HG02970 (cell line): ENCODE measurements around the gene GLOD5.
"Not testable (repeated sequence)": the region's sequence is repeated elsewhere in the genome, so short reads cannot be mapped to it uniquely, and the experiment has no call there.

Source experiments
- ATAC-seq: cut with Tn5 transposase; IDR thresholded peaks from one replicate; pipeline ENCODE4 v1.9.1; 2021; ENCODE audit warnings: mild to moderate bottlenecking, moderate library complexity, moderate number of reproducible peaks; ENCODE audit not compliant: unreplicated experiment, low FRiP score

The GLOD5 gene

DNA sequence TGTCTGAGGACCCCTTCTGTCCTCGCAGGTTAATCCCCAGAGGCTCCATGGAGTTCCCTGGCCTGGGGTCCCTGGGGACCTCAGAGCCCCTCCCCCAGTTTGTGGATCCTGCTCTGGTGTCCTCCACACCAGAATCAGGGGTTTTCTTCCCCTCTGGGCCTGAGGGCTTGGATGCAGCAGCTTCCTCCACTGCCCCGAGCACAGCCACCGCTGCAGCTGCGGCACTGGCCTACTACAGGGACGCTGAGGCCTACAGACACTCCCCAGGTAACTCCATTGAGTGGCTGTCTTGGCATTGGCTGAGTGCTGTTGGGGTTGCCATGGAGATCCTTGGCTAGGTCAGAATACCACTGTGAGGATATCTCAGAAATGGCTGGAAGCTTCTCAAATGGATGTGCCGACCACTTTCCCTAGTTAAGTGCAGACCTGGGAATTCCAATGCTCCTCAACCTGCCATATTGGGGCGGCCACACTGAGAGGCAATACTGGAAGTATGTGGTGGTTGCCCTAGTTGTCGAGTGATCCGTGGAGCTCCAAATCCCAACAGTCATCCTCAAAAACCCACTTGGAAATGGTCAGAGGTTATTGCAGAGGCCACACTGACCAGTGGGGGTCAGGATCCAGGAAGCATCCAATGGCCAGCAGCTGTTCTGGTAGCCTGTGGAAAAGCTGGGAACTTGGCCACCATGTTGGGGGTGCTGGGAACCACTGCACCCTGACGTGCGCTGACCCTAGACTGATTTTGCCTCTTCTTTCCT, 29.7 kb downstream of the GLOD5 start:
- ATAC-seq = no peak

DNA sequence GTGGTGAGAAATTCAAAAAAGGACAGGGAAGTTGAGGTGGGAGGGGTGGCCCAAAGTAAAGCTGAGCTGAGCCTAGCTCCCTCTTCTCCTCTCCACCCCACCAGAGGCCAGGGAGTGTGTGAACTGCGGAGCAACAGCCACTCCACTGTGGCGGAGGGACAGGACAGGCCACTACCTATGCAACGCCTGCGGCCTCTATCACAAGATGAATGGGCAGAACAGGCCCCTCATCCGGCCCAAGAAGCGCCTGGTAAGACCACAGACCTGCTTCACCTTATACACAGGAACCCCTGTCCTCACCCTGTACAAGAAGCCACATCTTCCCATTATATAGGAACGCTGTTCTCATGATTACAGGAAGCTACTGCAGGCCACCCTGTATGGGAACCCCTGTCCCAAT, 30.7 kb downstream of the GLOD5 start:
- no peak for ATAC-seq

GRCh38 chrX:48793935-48794334, 32.4 kb downstream of the GLOD5 start:
- no peak for ATAC-seq

DNA sequence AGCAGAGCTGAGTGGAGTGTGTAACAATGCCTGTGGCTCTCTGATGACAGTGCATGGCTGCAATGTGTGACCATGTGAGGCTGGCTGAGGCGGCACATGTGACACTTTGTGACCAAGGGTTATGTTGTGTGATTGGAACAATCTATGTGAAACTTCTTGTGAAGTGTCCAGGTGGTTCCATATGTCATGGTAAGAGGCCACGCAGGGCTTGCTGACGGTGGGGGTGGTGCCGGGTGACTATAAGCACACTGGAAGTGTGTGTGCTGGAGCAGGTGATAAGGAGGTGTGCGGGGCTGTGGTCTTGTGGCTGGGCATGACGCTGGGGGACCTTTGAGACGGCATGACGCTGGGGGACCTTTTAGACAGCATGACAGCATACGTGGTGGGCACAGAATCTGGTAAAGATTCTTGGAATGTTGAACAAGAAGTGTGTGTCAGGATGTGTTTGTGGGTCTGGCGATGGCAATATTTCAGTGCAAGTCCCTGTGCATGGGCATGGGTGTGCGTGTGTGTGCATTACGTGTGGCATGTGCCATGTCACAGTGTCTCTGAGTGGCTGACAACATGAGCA, 32.9 kb downstream of the GLOD5 start:
- no peak for ATAC-seq

DNA sequence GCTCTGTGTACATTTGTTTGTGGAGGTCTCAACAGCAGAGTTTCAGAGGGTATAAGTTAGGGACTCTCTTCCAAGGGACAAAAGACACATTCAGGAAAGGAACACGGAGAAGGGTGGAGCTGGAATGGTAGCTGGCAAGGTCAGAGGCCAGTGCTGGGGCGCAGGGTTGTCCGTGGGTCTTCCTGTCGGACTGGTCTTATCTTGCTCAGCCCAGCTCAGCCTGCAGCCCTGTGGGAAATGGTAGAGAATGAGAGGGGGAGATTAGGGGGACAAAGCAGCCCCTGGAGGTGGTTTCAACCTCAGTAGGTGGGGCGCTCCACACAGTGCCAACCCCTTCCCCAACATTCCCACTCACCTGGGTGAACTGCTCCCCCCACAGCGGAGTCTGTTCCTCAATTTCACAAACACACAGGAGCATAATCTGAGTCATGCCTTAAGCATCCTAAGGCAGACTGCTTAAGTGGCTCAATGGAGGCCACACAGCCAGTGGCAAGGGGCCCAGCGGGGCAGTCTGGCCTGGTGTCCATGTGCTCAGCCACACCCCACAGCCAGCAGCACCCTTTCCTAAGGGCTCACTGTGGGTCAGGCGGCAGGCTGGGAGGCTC, 33.5 kb downstream of the GLOD5 start:
- no peak for ATAC-seq

DNA sequence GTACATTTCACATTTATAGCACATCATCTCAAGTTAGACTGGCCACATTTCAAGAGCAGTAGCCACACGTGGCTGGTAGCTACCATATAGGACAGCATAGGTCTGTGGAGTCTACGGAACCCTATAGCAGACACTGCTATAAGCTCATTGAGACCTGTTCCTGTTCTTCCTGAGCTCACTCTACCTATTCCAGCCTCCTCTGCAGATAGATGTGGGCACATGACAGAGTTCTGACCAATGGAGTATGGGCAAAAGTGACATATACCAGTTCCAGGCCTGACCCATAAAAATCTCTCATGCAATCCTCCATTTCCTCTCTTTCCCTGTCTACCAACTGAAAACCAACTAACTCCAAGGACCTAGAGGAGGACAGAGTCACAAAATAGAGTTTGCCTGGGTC, 36.8 kb downstream of the GLOD5 start:
- no peak for ATAC-seq

DNA sequence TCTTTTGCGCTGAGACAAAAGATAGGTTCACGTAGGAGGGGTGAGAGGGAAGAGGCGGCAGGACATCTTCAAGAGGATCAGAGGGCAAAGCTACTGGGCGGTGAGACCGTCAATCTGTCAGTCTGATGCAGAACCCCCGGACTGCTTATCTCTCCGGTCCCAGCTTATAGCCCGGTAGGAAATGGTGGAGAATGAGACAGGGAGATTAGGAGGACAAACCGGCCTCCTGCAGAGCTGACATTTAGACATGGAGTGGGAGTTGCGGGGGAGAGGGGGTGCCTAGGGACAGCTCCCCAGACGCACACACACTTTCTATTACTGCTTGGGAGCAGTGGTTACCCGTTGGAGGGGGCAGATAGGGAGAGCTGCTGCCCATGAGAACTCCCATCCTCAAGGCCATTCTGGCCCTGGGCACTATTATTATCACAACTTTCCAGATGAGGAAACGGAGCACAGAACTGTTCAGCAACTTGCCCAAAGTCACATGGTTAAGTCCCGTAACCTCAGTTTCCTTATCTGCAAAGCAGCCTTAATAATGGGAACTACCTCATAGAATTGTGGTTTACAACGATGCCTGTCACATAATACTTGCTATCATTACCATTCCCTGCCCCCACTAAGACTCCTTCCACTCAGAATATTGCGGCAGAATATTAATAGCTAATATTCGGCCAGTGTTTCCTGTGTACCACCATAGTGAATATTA, 39.2 kb downstream of the GLOD5 start:
- no peak for ATAC-seq

GRCh38 chrX:48801280-48802088, 39.9 kb downstream of the GLOD5 start, which contains the start of gene HDAC6:
TSS of gene HDAC6 (plus strand) at chrX:48802067. CDS start at chrX:48802693, 626 bp downstream.
- peak; percentile 80 for ATAC-seq

DNA sequence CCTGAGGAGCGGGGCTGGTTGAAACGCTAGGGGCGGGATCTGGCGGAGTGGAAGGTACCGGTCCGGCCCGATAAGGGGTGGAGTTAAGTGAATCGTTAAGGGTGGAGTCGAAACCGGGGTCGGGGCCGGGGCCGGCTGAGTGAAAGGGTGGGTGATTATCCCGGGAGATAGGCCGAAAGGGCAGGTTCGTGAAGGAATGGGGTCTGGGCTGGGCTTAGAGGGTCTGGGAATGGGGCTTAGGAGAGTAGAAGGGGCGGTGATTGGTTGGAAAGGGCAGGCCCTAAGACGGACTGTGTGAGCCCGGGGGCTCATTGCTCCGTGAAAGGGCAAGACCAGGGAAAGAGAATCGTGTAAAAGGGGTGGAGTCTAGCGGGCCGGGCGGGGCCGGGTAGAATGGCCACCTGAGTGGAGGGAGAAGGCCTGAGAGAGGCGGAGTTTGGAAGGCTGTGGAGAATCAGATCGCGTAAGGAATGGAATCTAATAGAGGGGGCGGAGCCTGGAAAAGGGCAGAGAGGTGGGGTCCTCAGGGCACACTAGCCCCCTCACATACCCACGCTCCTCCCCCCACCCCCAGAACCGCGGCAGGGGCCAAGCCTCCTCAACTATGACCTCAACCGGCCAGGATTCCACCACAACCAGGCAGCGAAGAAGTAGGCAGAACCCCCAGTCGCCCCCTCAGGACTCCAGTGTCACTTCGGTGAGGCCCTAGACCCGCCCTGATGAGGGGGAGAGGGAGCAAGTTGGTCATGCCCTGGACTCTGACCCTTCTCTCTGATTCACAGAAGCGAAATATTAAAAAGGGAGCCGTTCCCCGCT, 40.8 kb downstream of the GLOD5 start:
- ATAC-seq = peak; percentile 31

DNA sequence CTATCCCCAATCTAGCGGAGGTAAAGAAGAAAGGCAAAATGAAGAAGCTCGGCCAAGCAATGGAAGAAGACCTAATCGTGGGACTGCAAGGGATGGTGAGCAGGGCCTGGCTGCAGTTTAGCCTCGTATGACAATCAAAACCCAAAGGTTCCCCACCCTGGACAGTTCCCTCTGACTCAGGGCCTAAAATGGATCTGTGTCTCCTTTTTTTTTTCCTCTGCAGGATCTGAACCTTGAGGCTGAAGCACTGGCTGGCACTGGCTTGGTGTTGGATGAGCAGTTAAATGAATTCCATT, 41.3 kb downstream of the GLOD5 start:
- ATAC-seq = no peak

- no peak for ATAC-seq
Observed at GRCh38 chrX:48806081-48806480, 44.5 kb downstream of the GLOD5 start.

DNA sequence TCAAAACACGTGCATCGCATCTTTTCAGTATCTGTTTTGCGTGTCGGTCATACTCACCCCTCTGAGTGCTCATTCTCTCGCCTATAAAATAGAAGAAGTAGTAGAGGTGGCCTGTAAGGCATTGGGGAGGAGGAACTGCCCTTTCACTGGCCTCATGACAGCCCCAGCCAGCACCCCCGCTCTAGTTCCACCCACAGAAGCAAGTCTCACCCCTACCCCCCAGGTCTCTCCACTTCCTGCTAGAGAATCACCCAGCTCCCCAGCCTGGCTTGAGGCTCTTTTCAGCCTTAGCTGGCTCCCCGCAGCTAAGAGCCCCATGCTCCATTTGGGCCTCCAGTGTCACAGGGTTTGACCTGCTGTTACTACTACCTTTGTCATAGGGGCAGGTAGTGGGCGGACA, 52.1 kb downstream of the GLOD5 start:
- no peak for ATAC-seq

DNA sequence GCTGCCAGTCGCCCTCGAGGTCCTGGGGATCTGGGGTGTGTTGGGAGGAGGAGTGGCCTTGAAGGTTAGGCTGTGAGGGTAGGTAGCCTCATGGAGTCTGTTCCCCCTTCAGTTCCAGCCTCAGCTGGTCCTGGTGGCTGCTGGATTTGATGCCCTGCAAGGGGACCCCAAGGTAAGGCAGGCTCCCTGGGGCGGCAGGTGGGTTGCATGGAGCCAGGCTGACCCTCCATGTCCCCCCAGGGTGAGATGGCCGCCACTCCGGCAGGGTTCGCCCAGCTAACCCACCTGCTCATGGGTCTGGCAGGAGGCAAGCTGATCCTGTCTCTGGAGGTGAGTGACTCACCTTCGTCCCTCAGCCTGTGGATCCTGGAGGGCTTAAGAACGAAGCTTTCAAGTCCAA, 53.2 kb downstream of the GLOD5 start:
- ATAC-seq = no peak

DNA sequence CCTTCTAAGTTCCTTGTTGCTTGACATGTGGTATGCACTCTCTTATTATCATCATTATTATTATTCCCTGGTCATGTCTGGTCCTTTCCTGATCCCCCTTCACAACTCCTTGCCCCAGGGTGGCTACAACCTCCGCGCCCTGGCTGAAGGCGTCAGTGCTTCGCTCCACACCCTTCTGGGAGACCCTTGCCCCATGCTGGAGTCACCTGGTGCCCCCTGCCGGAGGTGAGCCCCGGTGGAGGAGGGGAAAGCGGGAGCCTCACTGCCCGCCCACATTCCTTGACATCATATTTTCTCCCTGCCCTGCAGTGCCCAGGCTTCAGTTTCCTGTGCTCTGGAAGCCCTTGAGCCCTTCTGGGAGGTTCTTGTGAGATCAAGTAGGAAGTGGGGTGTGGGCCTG, 53.7 kb downstream of the GLOD5 start:
- ATAC-seq = no peak

GRCh38 chrX:48816014-48816810, 54.7 kb downstream of the GLOD5 start:
- no peak for ATAC-seq

DNA sequence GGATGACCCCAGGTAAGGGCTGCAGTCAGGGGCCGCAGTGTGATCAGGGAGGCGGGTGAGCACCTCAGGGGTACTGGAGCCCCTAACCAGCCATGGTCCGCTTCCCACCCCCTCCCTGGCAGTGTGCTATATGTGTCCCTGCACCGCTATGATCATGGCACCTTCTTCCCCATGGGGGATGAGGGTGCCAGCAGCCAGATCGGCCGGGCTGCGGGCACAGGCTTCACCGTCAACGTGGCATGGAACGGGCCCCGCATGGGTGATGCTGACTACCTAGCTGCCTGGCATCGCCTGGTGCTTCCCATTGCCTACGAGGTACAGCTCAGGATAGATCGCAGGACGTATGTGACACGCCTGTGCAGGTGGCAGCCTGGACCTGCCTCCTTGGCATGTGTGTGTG, 56.6 kb downstream of the GLOD5 start:
- no peak for ATAC-seq

DNA sequence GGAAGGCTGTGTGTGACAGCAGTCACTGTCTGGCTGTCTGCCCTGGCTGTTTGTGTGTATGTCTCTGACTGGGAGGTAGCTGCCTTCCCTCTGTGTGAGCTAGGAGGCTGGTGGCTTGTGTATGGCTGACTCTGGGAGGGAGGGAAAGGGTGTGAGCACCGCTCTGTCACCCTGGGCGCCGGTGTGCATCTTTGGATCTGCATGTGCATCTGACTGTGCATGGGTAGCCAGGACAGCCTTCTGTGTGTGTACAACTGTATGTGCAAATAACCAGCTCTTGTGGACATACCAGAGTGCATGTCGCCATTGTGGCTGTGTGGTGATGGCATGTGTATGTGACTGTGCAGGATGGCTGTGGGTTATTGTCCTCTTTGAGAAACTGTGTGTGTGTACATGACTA, 57.3 kb downstream of the GLOD5 start:
- ATAC-seq = no peak

- not testable (repeated sequence) for ATAC-seq
Observed at GRCh38 chrX:48819394-48819793, 57.8 kb downstream of the GLOD5 start.

DNA sequence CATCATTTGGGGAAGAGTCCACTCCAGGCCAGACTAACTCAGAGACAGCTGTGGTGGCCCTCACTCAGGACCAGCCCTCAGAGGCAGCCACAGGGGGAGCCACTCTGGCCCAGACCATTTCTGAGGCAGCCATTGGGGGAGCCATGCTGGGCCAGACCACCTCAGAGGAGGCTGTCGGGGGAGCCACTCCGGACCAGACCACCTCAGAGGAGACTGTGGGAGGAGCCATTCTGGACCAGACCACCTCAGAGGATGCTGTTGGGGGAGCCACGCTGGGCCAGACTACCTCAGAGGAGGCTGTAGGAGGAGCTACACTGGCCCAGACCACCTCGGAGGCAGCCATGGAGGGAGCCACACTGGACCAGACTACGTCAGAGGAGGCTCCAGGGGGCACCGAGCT, 61.5 kb downstream of the GLOD5 start:
- no peak for ATAC-seq
